Stimulated activated CD4-positive, alpha-beta T cell treated with anti-CD3 and anti-CD28 coated beads, Interleukin-2, amount 100 ng/mL, for 4 hours (primary cell): Measurements from ENCODE around the gene KREMEN1.
"Not testable (repeated sequence)": the region's sequence is repeated elsewhere in the genome, so short reads cannot be mapped to it uniquely, and the experiment has no call there.

Experiments used
- DNase-seq: peaks from one replicate; pipeline ENCODE4 v3.0.0-alpha.2; 2020; ENCODE audit warnings: low read depth

The KREMEN1 gene

GRCh38 chr22:29078036-29078868 is 5.4 kb downstream of the KREMEN1 start:
- DNase-seq = no peak

GRCh38 chr22:29078869-29079207 is 6.0 kb downstream of the KREMEN1 start:
- DNase-seq = no peak

- no peak for DNase-seq
These were observed 6.5 kb downstream of the KREMEN1 start for GRCh38 chr22:29079218-29079901.

GRCh38 chr22:29080106-29080975 is 7.5 kb downstream of the KREMEN1 start:
- DNase-seq = no peak

GRCh38 chr22:29081517-29082236 is 8.8 kb downstream of the KREMEN1 start:
- no peak for DNase-seq

GRCh38 chr22:29082826-29083545 is 10.2 kb downstream of the KREMEN1 start:
- DNase-seq = no peak

GRCh38 chr22:29083576-29083932 is 10.7 kb downstream of the KREMEN1 start:
- not testable (repeated sequence) for DNase-seq

GRCh38 chr22:29083933-29084591 is 11.2 kb downstream of the KREMEN1 start:
- no peak for DNase-seq

- DNase-seq = no peak
These were observed 14.2 kb downstream of the KREMEN1 start for GRCh38 chr22:29087012-29087411.

- no peak for DNase-seq
These were observed 16.0 kb downstream of the KREMEN1 start for GRCh38 chr22:29088809-29089208.

GRCh38 chr22:29089507-29089906 is 16.7 kb downstream of the KREMEN1 start:
- DNase-seq = no peak

- DNase-seq = no peak
These were observed 17.2 kb downstream of the KREMEN1 start for GRCh38 chr22:29090039-29090438.

GRCh38 chr22:29092243-29092642 is 19.4 kb downstream of the KREMEN1 start:
- DNase-seq = no peak

GRCh38 chr22:29093030-29093429 is 20.2 kb downstream of the KREMEN1 start:
- no peak for DNase-seq

- no peak for DNase-seq
These were observed 20.9 kb downstream of the KREMEN1 start for GRCh38 chr22:29093501-29094300.

GRCh38 chr22:29095459-29095858 is 22.6 kb downstream of the KREMEN1 start:
- no peak for DNase-seq

GRCh38 chr22:29096736-29097669 is 24.2 kb downstream of the KREMEN1 start:
- no peak for DNase-seq

- no peak for DNase-seq
These were observed 25.5 kb downstream of the KREMEN1 start for GRCh38 chr22:29098296-29098695.

GRCh38 chr22:29102300-29102699 is 29.5 kb downstream of the KREMEN1 start:
- no peak for DNase-seq
